Measurements from ENCODE around the gene RPS6KA4.

The RPS6KA4 gene

GRCh38 chr11:64317961-64318765 is 40.8 kb upstream of the RPS6KA4 start, which contains the start of gene PRDX5:
Gene PRDX5, plus strand, starts transcription at chr11:64318121. Its CDS starts 95 bp downstream, at chr11:64318216.
- H3K4me3 ChIP-seq (IDR thresholded peaks at IDR 0.05; ENCODE audit: insufficient read depth, low read depth, low read length), result no peak within 1 kb of the TSS
- H3K4me1 ChIP-seq (ENCODE audit: low read depth, poor library complexity, severe bottlenecking), result peaks cover 33% of the 10 kb centered on the region
- peaks cover 12% of the 10 kb centered on the region; the same call in 1 of the 2 replicates for H3K79me2 ChIP-seq (ENCODE audit: insufficient read depth, low read depth)
- peak within 1 kb of the TSS; percentile 84 for H3K9ac ChIP-seq
- peak within 1 kb of the TSS; percentile 94 for H3K4me2 ChIP-seq
- H3K27me3 ChIP-seq (ENCODE audit: insufficient read depth, low read depth), result no peaks in the 10 kb centered on the region
- H2AFZ ChIP-seq (ENCODE audit: low read depth), result peak within 1 kb of the TSS; percentile 67; the same call in 1 of the 2 replicates
- no peaks in the 10 kb centered on the region for H4K20me1 ChIP-seq (ENCODE audit: insufficient read depth)
- TF ChIP-seq CTCF (conservative IDR thresholded peaks at IDR 0.05; ENCODE audit: low read depth, low read length), result no peak
- no peaks in the 10 kb centered on the region for H3K36me3 ChIP-seq (ENCODE audit: insufficient read depth)
- peak within 1 kb of the TSS; percentile 88 for H3K27ac ChIP-seq

GRCh38 chr11:64318766-64319761 is 39.9 kb upstream of the RPS6KA4 start:
- no peak for TF ChIP-seq CTCF (conservative IDR thresholded peaks at IDR 0.05; ENCODE audit: low read depth, low read length)
- no peak overlapping the region for H3K4me3 ChIP-seq (IDR thresholded peaks at IDR 0.05; ENCODE audit: insufficient read depth, low read depth, low read length)
- H3K79me2 ChIP-seq (ENCODE audit: insufficient read depth, low read depth), result peaks cover 10% of the 10 kb centered on the region; the same call in 1 of the 2 replicates
- peak overlapping the region; percentile 91 for H3K4me2 ChIP-seq
- no peaks in the 10 kb centered on the region for H4K20me1 ChIP-seq (ENCODE audit: insufficient read depth)
- H3K36me3 ChIP-seq (ENCODE audit: insufficient read depth), result no peaks in the 10 kb centered on the region
- H2AFZ ChIP-seq (ENCODE audit: low read depth), result peak overlapping the region; percentile 67; the same call in 1 of the 2 replicates
- H3K27ac ChIP-seq, result peak overlapping the region; percentile 88; the same call in 1 of the 2 replicates
- H3K4me1 ChIP-seq (ENCODE audit: low read depth, poor library complexity, severe bottlenecking), result peaks cover 33% of the 10 kb centered on the region
- peak overlapping the region; percentile 84; the same call in 1 of the 2 replicates for H3K9ac ChIP-seq
- no peaks in the 10 kb centered on the region for H3K27me3 ChIP-seq (ENCODE audit: insufficient read depth, low read depth)

GRCh38 chr11:64320556-64320955 is 38.4 kb upstream of the RPS6KA4 start:
- no peaks in the 10 kb centered on the region for H3K27me3 ChIP-seq (ENCODE audit: insufficient read depth, low read depth)
- no peaks in the 10 kb centered on the region for H3K36me3 ChIP-seq (ENCODE audit: insufficient read depth)
- no peak overlapping the region for H3K4me3 ChIP-seq (IDR thresholded peaks at IDR 0.05; ENCODE audit: insufficient read depth, low read depth, low read length)
- no peak for TF ChIP-seq CTCF (conservative IDR thresholded peaks at IDR 0.05; ENCODE audit: low read depth, low read length)
- H3K4me1 ChIP-seq (ENCODE audit: low read depth, poor library complexity, severe bottlenecking), result peaks cover 20% of the 10 kb centered on the region
- H4K20me1 ChIP-seq (ENCODE audit: insufficient read depth), result no peaks in the 10 kb centered on the region
- no peak overlapping the region for H2AFZ ChIP-seq (ENCODE audit: low read depth)
- no peaks in the 10 kb centered on the region for H3K79me2 ChIP-seq (ENCODE audit: insufficient read depth, low read depth)
- H3K4me2 ChIP-seq, result no peak overlapping the region
- H3K9ac ChIP-seq, result no peak overlapping the region
- H3K27ac ChIP-seq, result no peak overlapping the region

GRCh38 chr11:64321026-64321425 is 37.9 kb upstream of the RPS6KA4 start:
- Histone ChIP-seq H3K27ac (no peak overlapping the region), H3K27me3 (ENCODE audit: insufficient read depth, low read depth) (no peaks in the 10 kb centered on the region), H2AFZ (ENCODE audit: low read depth) (no peak overlapping the region), H4K20me1 (ENCODE audit: insufficient read depth) (no peaks in the 10 kb centered on the region), H3K36me3 (ENCODE audit: insufficient read depth) (no peaks in the 10 kb centered on the region), H3K79me2 (ENCODE audit: insufficient read depth, low read depth) (no peaks in the 10 kb centered on the region), H3K4me1 (ENCODE audit: low read depth, poor library complexity, severe bottlenecking) (peaks cover 16% of the 10 kb centered on the region), H3K4me2 (no peak overlapping the region), H3K9ac (no peak overlapping the region), H3K4me3 (IDR thresholded peaks at IDR 0.05; ENCODE audit: insufficient read depth, low read depth, low read length) (no peak overlapping the region)
- no peak for TF ChIP-seq CTCF (conservative IDR thresholded peaks at IDR 0.05; ENCODE audit: low read depth, low read length)
